Effector memory CD8-positive, alpha-beta T cell (primary cell): ENCODE measurements around the gene BCL2L13.
"Not testable (repeated sequence)": the region's sequence is repeated elsewhere in the genome, so short reads cannot be mapped to it uniquely, and the experiment has no call there.

ENCODE experiments used
- ATAC-seq: fragments of 150-1000 bp; cut with Tn5 transposase; replicated peaks from 2 replicates; pipeline ENCODE4 v1.10.0; 2021; ENCODE audit warnings: mild to moderate bottlenecking, moderate library complexity
- DNase-seq, 3 experiments: peaks; one replicate each; pipeline ENCODE4 v3.0.0; 2021
- H3K27ac Mint-ChIP-seq, 2 donors: one replicate each; pipeline ENCODE4 v1.8.0; 2022; ENCODE audit warnings: mild to moderate bottlenecking in 2 of 2, mixed read lengths in 2 of 2, moderate library complexity in 2 of 2
- H3K27me3 Mint-ChIP-seq, 2 donors: one replicate each; pipeline ENCODE4 v1.8.0; 2022; ENCODE audit warnings: mixed read lengths in 2 of 2
- H3K36me3 Mint-ChIP-seq: one replicate; pipeline ENCODE4 v1.8.0; 2022; ENCODE audit warnings: mild to moderate bottlenecking, moderate library complexity, mixed read lengths; ENCODE audit not compliant: insufficient read depth
- H3K4me1 Mint-ChIP-seq, 2 donors: one replicate each; pipeline ENCODE4 v1.8.0; 2022; ENCODE audit warnings: low read depth in 2 of 2, mixed read lengths in 2 of 2
- H3K4me3 Mint-ChIP-seq, 2 donors: one replicate each; pipeline ENCODE4 v1.8.0; 2022; ENCODE audit warnings: mild to moderate bottlenecking in 2 of 2, mixed read lengths in 2 of 2, moderate library complexity in 2 of 2
- H3K9me3 Mint-ChIP-seq, 2 donors: one replicate each; pipeline ENCODE4 v1.8.0; 2022; ENCODE audit warnings: mixed read lengths in 2 of 2

BCL2L13 gene

GRCh38 chr22:17627961-17628405 is 10.6 kb upstream of the BCL2L13 start:
- Mint-ChIP-seq H3K27me3 (no peaks in the 10 kb centered on the region), H3K27ac (peak overlapping the region; percentile 99), H3K36me3 (peaks cover 40% of the 10 kb centered on the region), H3K9me3 (no peaks in the 10 kb centered on the region), H3K4me1 (peaks cover 16 to 27% of the 10 kb centered on the region in 2 donors), H3K4me3 (peak overlapping the region; percentile 90 to 94)
- DNase-seq (no peak), ATAC-seq (no peak)

DNA sequence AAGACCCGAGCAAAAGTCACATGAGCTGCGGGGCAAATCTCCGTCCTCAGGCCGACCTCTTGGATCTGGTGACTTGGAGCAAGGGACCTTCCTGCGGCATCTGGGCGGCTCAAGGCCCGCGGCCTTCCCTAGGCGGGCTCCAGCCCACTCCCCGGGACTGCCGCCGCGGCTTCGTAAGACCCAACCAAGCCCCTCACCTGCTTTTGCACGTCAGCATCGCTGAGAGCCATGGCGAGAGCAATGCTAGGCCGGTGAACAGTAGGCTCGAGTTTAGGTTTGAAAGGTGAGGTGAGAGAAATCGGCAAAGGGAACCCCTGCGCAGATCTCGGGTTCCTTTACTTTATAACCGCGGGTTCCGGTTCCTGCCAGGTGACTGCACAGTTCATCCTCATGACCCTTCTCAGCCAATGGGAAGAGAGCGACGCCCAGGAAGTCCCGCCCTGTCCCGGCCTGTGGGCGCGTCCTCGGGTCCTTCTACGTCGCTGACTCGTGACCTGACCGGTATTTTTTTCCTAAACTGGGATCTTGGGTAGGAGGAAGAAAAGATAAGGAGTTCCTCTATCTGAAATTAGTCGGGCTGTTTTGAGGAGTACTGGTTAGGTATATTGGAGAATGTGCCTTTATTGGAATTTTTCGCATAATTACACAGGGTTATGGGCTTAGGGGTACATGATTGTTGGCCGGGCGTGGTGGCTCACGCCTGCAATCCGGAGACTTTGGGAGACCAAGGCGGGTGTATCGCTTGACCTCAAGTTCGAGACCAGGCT is 10.0 kb upstream of the BCL2L13 start, which contains the start of gene ATP6V1E1:
Gene ATP6V1E1, minus strand, starts transcription at position 344 of the 767 bp plus-strand sequence. Its CDS starts 114 bp downstream, at position 230.
- H3K27ac Mint-ChIP-seq, result peak within 1 kb of the TSS; percentile 99
- peak within 1 kb of the TSS; percentile 90 to 94 for H3K4me3 Mint-ChIP-seq
- ATAC-seq (peak; percentile 100), DNase-seq (peak; percentile 94 to 97 (median 94))
- H3K4me1 Mint-ChIP-seq, result peaks cover 14 to 27% of the 10 kb centered on the region in 2 donors
- no peaks in the 10 kb centered on the region for H3K9me3 Mint-ChIP-seq
- H3K36me3 Mint-ChIP-seq, result peaks cover 36% of the 10 kb centered on the region
- no peaks in the 10 kb centered on the region for H3K27me3 Mint-ChIP-seq

DNA sequence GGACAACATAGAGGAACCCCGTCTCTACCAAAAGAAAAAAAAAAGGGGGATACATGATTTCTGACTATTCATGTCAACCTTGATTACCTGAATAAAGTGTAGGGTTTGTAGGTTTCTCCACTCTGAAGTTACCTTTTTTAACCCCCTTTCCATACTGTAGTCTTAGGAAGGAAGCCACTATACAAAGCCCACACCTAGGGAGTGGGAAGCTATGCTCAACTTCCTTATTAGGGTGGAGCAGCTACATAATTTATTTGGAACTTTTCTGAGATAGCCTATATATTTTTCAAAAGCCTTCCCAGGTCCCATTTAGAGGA is 9.4 kb upstream of the BCL2L13 start:
- H3K4me3 Mint-ChIP-seq, result peak overlapping the region; percentile 90 to 94
- peak overlapping the region; percentile 99 for H3K27ac Mint-ChIP-seq
- no peak for ATAC-seq
- H3K4me1 Mint-ChIP-seq, result peaks cover 14 to 22% of the 10 kb centered on the region in 2 donors
- no peaks in the 10 kb centered on the region for H3K27me3 Mint-ChIP-seq
- peaks cover 36% of the 10 kb centered on the region for H3K36me3 Mint-ChIP-seq
- DNase-seq, result no peak
- no peaks in the 10 kb centered on the region for H3K9me3 Mint-ChIP-seq

- Mint-ChIP-seq H3K27ac (no peak overlapping the region), H3K9me3 (no peaks in the 10 kb centered on the region), H3K4me1 (peaks cover 13 to 20% of the 10 kb centered on the region in 2 donors), H3K4me3 (peak overlapping the region; percentile 46 to 94), H3K27me3 (no peaks in the 10 kb centered on the region), H3K36me3 (peaks cover 33% of the 10 kb centered on the region)
- ATAC-seq (no peak), DNase-seq (no peak)
Observed at GRCh38 chr22:17629641-17630040, 8.9 kb upstream of the BCL2L13 start.

DNA sequence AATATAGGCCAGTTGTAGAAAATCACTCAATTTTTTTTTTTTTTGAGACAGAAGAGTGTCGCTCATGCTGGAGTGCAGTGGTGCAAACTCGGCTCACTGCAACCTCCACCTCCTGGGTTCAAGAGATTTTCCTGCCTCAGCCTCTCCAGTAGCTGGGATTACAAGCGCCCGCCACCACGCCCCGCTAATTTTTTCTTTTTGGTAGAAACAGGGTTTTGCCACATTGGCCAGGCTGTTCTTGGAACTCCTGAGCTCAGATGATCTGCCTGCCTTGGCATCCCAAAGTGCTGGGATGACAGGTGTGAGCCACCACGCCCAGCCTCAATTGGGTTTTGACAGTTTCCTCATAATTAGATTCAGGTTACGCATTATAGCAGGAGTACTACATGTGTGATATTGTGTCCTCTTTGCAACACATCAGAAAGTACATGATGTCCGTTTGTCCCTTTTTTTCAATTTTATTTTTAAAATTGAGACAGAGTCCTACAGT is 7.4 kb upstream of the BCL2L13 start:
- Mint-ChIP-seq H3K4me1 (peaks cover 6 to 9% of the 10 kb centered on the region in 2 donors), H3K27me3 (no peaks in the 10 kb centered on the region), H3K9me3 (no peaks in the 10 kb centered on the region), H3K27ac (no peak overlapping the region), H3K4me3 (no peak overlapping the region), H3K36me3 (peaks cover 18% of the 10 kb centered on the region)
- DNase-seq, result no peak
- no peak for ATAC-seq

DNA sequence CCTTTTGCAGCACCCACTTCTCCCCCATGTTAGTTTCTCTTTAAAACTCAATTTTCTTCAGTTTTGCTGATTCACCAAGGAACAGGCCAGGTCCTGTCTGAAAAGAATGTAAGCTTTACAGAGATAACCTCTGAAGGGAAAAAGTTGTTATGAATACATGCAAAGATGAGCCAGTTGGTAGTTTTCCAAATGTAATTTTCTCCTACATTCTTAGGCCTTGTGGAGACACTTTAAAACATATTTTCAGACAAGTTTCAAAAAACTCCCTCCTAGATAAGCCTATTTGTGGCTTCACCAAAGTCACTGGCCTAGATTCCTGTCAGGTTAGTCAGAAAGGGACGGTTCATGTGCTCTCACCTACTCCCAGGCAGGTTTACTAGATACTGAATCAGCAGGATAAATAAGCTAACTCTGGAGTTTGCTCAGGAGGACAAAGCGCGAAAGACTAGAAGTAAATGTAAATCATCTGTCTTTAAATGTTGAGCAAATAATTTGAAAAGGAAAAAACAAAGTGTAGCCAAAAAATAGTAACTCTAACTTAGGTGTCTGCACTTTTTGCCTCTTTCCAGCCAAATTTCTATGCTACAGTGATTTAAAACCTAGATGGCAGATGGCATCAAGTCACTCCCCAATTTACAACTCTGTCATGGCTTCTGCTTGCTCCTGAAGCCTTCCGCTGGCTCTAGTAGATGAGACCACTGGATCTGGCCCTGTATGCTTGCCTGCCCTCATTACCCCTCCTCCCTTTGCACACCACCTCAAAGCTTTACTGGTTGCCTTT is 5.2 kb upstream of the BCL2L13 start:
- H3K4me3 Mint-ChIP-seq, result no peak overlapping the region
- H3K4me1 Mint-ChIP-seq, result peaks cover 11 to 15% of the 10 kb centered on the region in 2 donors
- DNase-seq, result no peak
- no peak for ATAC-seq
- no peaks in the 10 kb centered on the region for H3K9me3 Mint-ChIP-seq
- peaks cover 11% of the 10 kb centered on the region for H3K36me3 Mint-ChIP-seq
- H3K27ac Mint-ChIP-seq, result no peak overlapping the region
- no peaks in the 10 kb centered on the region for H3K27me3 Mint-ChIP-seq

- DNase-seq (no peak), ATAC-seq (no peak)
- no peaks in the 10 kb centered on the region for H3K9me3 Mint-ChIP-seq
- H3K36me3 Mint-ChIP-seq, result peaks cover 11% of the 10 kb centered on the region
- H3K4me3 Mint-ChIP-seq, result no peak overlapping the region
- H3K27me3 Mint-ChIP-seq, result no peaks in the 10 kb centered on the region
- H3K4me1 Mint-ChIP-seq, result peaks cover 8 to 18% of the 10 kb centered on the region in 2 donors
- H3K27ac Mint-ChIP-seq, result no peak overlapping the region
Observed at GRCh38 chr22:17633998-17634323, 4.6 kb upstream of the BCL2L13 start.

DNA sequence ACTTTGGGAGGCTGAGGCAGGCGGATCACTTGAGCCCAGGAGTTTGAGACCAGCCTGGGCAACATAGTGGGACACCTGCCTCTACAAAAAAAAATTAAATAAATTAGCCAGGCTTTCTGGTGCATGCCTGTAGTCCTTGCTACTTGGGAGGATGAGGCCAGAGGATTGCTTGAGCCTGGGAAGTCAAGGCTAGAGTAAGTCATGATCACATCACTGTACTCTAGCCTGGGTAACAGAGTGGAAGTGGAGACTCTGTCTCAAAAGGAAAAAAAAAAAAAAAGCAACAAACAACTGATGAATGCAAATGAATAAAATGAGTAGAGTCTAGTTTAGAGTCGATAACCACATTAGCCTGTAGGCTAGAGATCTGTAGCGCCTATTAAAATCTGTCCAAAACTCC is 3.9 kb upstream of the BCL2L13 start:
- H3K4me1 Mint-ChIP-seq, result peaks cover 11 to 20% of the 10 kb centered on the region in 2 donors
- DNase-seq (no peak), ATAC-seq (no peak)
- H3K36me3 Mint-ChIP-seq, result peaks cover 17% of the 10 kb centered on the region
- H3K9me3 Mint-ChIP-seq, result no peaks in the 10 kb centered on the region
- H3K27ac Mint-ChIP-seq, result no peak overlapping the region
- no peaks in the 10 kb centered on the region for H3K27me3 Mint-ChIP-seq
- H3K4me3 Mint-ChIP-seq, result no peak overlapping the region

GRCh38 chr22:17636850-17637249 is 1.7 kb upstream of the BCL2L13 start:
- H3K27ac Mint-ChIP-seq, H3K27me3 Mint-ChIP-seq, ATAC-seq, H3K4me3 Mint-ChIP-seq, H3K9me3 Mint-ChIP-seq, DNase-seq: not testable (repeated sequence)
- Mint-ChIP-seq H3K36me3 (peaks cover 28% of the 10 kb centered on the region), H3K4me1 (peaks cover 15 to 25% of the 10 kb centered on the region in 2 donors)

DNA sequence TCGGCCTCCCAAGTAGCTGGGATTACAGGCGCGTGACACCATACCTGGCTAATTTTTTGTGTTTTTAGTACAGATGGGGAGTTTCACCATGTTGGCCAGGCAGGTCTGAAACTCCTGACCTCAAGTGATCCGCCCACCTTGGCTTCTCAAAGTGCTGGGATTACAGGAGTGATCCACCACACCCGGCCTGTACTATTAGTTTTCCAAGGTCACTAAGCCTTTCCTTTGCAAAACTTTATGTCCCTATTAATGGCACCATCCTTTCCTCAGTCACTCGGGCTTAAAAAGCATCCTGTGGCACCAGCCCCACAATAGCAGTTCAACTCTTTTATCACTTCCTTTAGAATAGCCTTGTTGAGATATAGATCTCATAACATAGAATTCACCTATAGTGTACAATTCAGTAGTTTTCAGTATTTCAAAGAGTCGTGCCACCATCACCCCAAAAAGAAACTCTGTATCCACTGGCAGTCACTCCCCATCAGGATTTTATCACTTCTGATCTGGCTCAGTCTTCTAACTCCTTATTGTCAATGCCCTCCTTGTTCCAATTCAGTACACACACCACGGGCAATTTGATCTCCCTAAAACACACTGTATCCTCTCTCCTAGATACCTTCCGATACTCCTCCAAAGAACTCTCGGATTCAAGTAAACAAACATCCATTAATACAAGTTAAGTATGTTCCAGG is 921 bp upstream of the BCL2L13 start:
- H3K27ac Mint-ChIP-seq, result peak overlapping the region; percentile 99 to 100
- no peaks in the 10 kb centered on the region for H3K9me3 Mint-ChIP-seq
- H3K4me3 Mint-ChIP-seq, result peak overlapping the region; percentile 87
- ATAC-seq, result no peak
- H3K27me3 Mint-ChIP-seq, result no peaks in the 10 kb centered on the region
- DNase-seq, result no peak
- H3K4me1 Mint-ChIP-seq, result peaks cover 15 to 29% of the 10 kb centered on the region in 2 donors
- peaks cover 30% of the 10 kb centered on the region for H3K36me3 Mint-ChIP-seq

GRCh38 chr22:17638182-17638431 is 450 bp upstream of the BCL2L13 start:
- Mint-ChIP-seq H3K36me3 (peaks cover 30% of the 10 kb centered on the region), H3K4me3 (peak overlapping the region; percentile 87), H3K9me3 (no peaks in the 10 kb centered on the region), H3K27me3 (no peaks in the 10 kb centered on the region), H3K27ac (peak overlapping the region; percentile 99 to 100), H3K4me1 (peaks cover 15 to 34% of the 10 kb centered on the region in 2 donors)
- DNase-seq, result peak in 1 of 3 experiments; percentile 13
- peak; percentile 4 for ATAC-seq

- Mint-ChIP-seq H3K9me3 (no peaks in the 10 kb centered on the region), H3K27me3 (no peaks in the 10 kb centered on the region), H3K36me3 (peaks cover 32% of the 10 kb centered on the region), H3K4me1 (peaks cover 15 to 34% of the 10 kb centered on the region in 2 donors), H3K27ac (peak overlapping the region; percentile 99 to 100), H3K4me3 (peak overlapping the region; percentile 87)
- ATAC-seq (peak; percentile 26), DNase-seq (peak in 2 of 3 experiments; percentile 4 to 47)
Observed at GRCh38 chr22:17639247-17639741, 737 bp downstream of the BCL2L13 start.

DNA sequence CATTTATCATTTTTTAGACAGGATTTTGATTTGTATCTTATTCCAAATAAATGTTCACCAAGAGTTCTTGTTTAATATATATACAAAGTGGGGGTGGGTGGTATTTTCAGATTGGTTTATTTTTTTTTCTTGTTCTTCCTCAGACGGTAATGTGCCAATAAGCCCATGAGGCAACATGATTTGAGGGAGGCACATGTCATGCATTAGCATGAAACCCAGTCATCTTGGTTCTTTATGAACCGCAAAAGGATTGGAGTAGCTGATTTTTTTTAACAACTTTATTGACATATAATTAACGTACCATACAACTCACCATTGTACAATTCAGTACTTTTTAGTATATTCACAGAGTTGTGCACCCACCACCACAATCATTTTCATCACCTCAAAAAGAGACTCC is 2.7 kb downstream of the BCL2L13 start:
- Mint-ChIP-seq H3K4me3 (no peak overlapping the region), H3K27ac (no peak overlapping the region), H3K36me3 (peaks cover 42% of the 10 kb centered on the region), H3K4me1 (peaks cover 16 to 34% of the 10 kb centered on the region in 2 donors), H3K27me3 (no peaks in the 10 kb centered on the region), H3K9me3 (no peaks in the 10 kb centered on the region)
- DNase-seq (no peak), ATAC-seq (no peak)
